GM12892 (cell line): Measurements from ENCODE around the gene KIF2C.
A peak's percentile ranks its signal among the peaks of the same experiment; 100 is the strongest.

Experiments
- POLR2A ChIP-seq: IDR thresholded peaks from 2 replicates; pipeline ENCODE4 v1.6.1; 2011; ENCODE audit warnings: low read depth, low read length, control low read depth
- POLR2AphosphoS5 ChIP-seq: IDR thresholded peaks from 2 replicates; pipeline ENCODE4 v1.6.1; 2011; ENCODE audit warnings: low read depth, low read length, control low read depth
- TAF1 ChIP-seq: IDR thresholded peaks from 2 replicates; pipeline ENCODE4 v1.6.1; 2011; ENCODE audit warnings: low read depth, mild to moderate bottlenecking, control low read depth, low read length, borderline replicate concordance

DNA sequence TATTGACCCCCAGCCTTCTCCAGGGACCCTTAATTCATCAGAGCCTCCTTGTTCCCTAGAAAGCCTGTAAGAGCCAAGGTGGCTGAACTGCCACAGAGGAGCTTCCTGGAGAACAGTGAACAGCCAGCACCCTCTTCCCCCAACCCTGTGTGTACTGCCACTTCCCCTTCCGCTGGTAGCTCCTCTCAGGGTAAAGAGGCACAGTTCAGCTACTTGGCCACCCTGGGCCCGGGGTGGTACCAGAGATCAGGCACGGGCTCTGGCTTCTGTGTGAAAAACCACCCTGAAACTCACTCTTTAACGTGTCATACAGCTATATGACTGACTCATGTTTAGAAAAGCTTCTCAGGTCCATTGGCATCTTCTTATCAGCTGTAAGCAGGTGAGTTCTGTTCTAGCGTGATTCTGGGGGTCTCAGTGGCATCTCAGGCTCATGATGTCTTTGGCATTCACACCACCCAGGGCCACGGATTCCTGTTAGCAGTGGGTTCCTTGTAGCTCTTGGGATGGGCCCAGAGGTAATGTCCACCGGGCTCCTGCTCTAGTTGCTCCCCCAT lies 42.8 kb upstream of the KIF2C start:
- TF ChIP-seq POLR2A (0 out of 2 replicates have a peak, but pooled peaks have one; percentile 21), POLR2AphosphoS5 (no peak), TAF1 (no peak)
